Transverse colon (tissue), 3 donors: Measurements from ENCODE around the gene DDX39B.

Source experiments
- CTCF ChIP-seq, 5 experiments: fragments of 200-600 bp in 3 of 5; fragments of 450-650 bp in 2 of 5; sonication (generic) in 3 of 5; IDR thresholded peaks; 1 replicate in 2 of 5; 2 replicates in 3 of 5; pipeline ENCODE4 v1.5.1; 2016 to 2017; ENCODE audit warnings: antibody characterized with exemption in 5 of 5, inconsistent platforms in 3 of 5, mild to moderate bottlenecking in 2 of 5, moderate library complexity in 1 of 5
- POLR2A ChIP-seq: fragments of 450-650 bp; IDR thresholded peaks from one replicate; pipeline ENCODE4 v1.6.1; 2016; ENCODE audit warnings: antibody characterized with exemption, mild to moderate bottlenecking, moderate library complexity

GRCh38 chr6:31529329-31530150 is 12.3 kb downstream of the DDX39B start:
- TF ChIP-seq CTCF (IDR thresholded peaks at IDR 0.05) (no peak), POLR2A (no peak)
